ENCODE data around the gene HSD17B1.

DNA sequence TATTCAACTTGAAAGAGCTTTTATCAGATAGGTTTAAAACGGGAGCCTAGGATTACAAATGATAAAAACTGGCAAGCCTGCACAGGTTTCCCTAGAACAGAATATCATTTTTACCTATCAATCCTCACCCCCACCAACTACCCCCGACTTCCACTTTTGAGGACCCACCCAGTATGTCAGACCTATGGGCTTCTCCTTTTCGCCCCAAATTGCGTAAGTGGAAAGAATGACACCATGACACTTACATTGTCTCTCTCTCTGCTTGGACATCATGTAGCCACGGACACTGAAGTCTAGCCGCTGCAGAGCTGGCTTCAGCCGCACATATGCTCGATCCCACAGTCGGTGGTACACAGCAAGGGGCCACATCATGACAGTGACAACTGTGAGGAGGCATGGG lies 32.2 kb downstream of the HSD17B1 start:
- TF ChIP-seq, protein P1, sequence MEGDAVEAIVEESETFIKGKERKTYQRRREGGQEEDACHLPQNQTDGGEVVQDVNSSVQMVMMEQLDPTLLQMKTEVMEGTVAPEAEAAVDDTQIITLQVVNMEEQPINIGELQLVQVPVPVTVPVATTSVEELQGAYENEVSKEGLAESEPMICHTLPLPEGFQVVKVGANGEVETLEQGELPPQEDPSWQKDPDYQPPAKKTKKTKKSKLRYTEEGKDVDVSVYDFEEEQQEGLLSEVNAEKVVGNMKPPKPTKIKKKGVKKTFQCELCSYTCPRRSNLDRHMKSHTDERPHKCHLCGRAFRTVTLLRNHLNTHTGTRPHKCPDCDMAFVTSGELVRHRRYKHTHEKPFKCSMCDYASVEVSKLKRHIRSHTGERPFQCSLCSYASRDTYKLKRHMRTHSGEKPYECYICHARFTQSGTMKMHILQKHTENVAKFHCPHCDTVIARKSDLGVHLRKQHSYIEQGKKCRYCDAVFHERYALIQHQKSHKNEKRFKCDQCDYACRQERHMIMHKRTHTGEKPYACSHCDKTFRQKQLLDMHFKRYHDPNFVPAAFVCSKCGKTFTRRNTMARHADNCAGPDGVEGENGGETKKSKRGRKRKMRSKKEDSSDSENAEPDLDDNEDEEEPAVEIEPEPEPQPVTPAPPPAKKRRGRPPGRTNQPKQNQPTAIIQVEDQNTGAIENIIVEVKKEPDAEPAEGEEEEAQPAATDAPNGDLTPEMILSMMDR (conservative IDR thresholded peaks at IDR 0.05) = no peak
- TF ChIP-seq EZH2 (IDR thresholded peaks at IDR 0.05; ENCODE audit: low read depth) = no peak
